HepG2 (cell line): ENCODE results near the gene MDM4.

Experiments
- BRD4 ChIP-seq: sonication (generic); formaldehyde crosslinking; IDR thresholded peaks from 2 replicates; pipeline ENCODE4 v1.4.0; 2020; ENCODE audit warnings: missing genetic modification reagents
- JARID2 ChIP-seq: sonication (generic); formaldehyde crosslinking; IDR thresholded peaks from 2 replicates; pipeline ENCODE4 v1.8.1; 2023; ENCODE audit warnings: missing genetic modification reagents, inconsistent platforms; ENCODE audit not compliant: insufficient replicate concordance
- NFIC ChIP-seq: IDR thresholded peaks from 2 replicates; pipeline ENCODE4 v1.6.1; 2012; ENCODE audit warnings: mild to moderate bottlenecking, low read length, inconsistent platforms
- TAF1 ChIP-seq: sonication (generic); formaldehyde crosslinking; IDR thresholded peaks from 2 replicates; pipeline ENCODE4 v1.4.0; 2020; ENCODE audit warnings: missing genetic modification reagents
- ZBTB8A ChIP-seq: sonication (generic); formaldehyde crosslinking; IDR thresholded peaks from 2 replicates; pipeline ENCODE4 v1.4.0; 2020; ENCODE audit warnings: mild to moderate bottlenecking, low read depth, missing genetic modification reagents, borderline replicate concordance
- ZNF274 ChIP-seq: sonication (generic); formaldehyde crosslinking; IDR thresholded peaks from 2 replicates; pipeline ENCODE4 v1.5.1; 2020; ENCODE audit warnings: mild to moderate bottlenecking, missing genetic modification reagents
- TF ChIP-seq, protein P1 (sequence below): sonication (generic); formaldehyde crosslinking; IDR thresholded peaks from 2 replicates; pipeline ENCODE4 v1.5.0; 2020; ENCODE audit warnings: mild to moderate bottlenecking, missing genetic modification reagents, moderate library complexity
- TF ChIP-seq, protein P2 (sequence below): sonication (generic); formaldehyde crosslinking; IDR thresholded peaks from 2 replicates; pipeline ENCODE4 v1.4.0; 2020; ENCODE audit warnings: missing genetic modification reagents

DNA sequence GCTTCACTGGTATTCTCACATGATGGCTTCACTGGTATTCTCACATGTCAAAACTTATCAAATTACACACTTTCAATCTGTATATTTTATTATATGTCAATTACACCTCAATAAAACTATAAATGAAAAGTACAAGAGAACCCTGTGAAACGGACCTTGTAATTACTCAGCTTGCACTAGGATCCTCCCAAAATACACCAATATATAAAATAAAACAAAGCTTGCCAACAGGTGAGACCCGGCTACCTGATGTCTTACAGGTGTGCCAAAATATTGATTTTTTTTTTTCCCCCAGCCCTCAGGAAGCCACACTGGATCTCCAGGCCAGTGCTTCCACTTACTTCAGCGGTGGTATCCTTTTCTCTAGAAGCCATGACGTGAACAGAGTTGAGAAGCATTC, 44.5 kb upstream of the MDM4 start:
- no peak for TF ChIP-seq JARID2 (CRISPR knock-in tag)
- TF ChIP-seq ZNF274 (CRISPR knock-in tag), result no peak
- TF ChIP-seq, protein P1, sequence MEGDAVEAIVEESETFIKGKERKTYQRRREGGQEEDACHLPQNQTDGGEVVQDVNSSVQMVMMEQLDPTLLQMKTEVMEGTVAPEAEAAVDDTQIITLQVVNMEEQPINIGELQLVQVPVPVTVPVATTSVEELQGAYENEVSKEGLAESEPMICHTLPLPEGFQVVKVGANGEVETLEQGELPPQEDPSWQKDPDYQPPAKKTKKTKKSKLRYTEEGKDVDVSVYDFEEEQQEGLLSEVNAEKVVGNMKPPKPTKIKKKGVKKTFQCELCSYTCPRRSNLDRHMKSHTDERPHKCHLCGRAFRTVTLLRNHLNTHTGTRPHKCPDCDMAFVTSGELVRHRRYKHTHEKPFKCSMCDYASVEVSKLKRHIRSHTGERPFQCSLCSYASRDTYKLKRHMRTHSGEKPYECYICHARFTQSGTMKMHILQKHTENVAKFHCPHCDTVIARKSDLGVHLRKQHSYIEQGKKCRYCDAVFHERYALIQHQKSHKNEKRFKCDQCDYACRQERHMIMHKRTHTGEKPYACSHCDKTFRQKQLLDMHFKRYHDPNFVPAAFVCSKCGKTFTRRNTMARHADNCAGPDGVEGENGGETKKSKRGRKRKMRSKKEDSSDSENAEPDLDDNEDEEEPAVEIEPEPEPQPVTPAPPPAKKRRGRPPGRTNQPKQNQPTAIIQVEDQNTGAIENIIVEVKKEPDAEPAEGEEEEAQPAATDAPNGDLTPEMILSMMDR (CRISPR knock-in tag), result no peak
- no peak for TF ChIP-seq ZBTB8A (CRISPR knock-in tag)
- no peak for TF ChIP-seq TAF1
- no peak for TF ChIP-seq BRD4 (CRISPR knock-in tag)
- no peak for TF ChIP-seq NFIC
- TF ChIP-seq, protein P2, sequence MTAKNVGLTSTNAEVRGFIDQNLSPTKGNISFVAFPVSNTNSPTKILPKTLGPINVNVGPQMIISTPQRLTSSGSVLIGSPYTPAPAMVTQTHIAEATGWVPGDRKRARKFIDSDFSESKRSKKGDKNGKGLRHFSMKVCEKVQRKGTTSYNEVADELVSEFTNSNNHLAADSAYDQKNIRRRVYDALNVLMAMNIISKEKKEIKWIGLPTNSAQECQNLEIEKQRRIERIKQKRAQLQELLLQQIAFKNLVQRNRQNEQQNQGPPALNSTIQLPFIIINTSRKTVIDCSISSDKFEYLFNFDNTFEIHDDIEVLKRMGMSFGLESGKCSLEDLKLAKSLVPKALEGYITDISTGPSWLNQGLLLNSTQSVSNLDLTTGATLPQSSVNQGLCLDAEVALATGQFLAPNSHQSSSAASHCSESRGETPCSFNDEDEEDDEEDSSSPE (CRISPR knock-in tag), result no peak
